ENCODE measurements around the gene AMHR2. TPM values are rescaled to one million over a fixed set of nuclear protein-coding genes. Genes with fewer than 3 reads are reported as not detected.
A peak's percentile ranks its signal among the peaks of the same experiment; 100 is the strongest.

AMHR2 gene
- total and polyA plus RNA-seq, 2 experiments from 2014 or later = 0.24 TPM; not detected in 1

DNA sequence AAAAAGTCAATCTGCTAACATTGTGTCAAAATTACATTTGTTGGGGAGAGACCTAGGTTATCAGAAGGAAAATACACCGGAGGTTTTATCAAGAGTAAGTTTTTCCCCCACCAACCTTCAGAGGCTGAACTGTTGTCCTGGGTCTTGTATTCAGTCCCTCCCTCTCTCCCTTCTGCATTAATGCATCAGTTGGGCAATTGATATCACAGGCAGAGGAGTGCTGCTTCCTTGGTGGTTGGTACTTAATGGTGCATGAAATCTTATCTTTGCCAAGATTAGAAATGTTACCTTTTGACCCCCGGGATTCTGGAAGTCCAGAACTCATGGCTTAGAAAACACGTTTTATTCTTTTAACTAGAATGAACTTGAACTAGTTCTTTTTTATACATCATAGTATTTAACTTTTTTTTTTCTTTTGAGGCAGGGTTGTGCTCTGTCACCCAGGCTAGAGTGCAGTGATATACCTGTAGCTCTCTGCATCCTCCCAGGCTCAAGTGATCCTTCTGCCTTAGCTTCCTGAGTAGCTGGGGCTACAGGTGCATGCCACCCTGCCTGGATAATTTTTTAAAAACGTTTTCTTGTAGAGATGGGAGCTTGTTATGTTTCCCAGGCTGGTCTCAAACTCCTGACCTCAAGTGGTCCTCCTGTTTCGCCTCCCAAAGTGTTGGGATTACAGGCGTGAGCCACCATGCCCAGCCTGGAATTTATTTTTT lies 33.2 kb downstream of the AMHR2 start:
- Histone ChIP-seq H3K27ac (ENCODE audit: low read depth) (no peak overlapping the region), H3F3A (replicated peaks; ENCODE audit: low read depth) (peaks cover 50% of the 10 kb centered on the region), H3K4me2 (no peak overlapping the region), H3K27me3 (ENCODE audit: insufficient read depth) (no peaks in the 10 kb centered on the region), H3K4me3 (no peak overlapping the region), H3K9me2 (ENCODE audit: insufficient read depth) (no peaks in the 10 kb centered on the region), H4K20me1 (replicated peaks; ENCODE audit: insufficient read depth) (peaks cover 86% of the 10 kb centered on the region), H3K79me2 (replicated peaks; ENCODE audit: insufficient read depth) (peaks cover 97% of the 10 kb centered on the region), H3K36me3 (ENCODE audit: insufficient read depth) (peaks cover 82% of the 10 kb centered on the region), H2AFZ (no peak overlapping the region), H3K4me1 (ENCODE audit: insufficient read depth) (peaks cover 9% of the 10 kb centered on the region; the same call in 1 of the 2 replicates)
- Mint-ChIP-seq H3K9me3 (no peaks in the 10 kb centered on the region), H3K27me3 (ENCODE audit: insufficient read depth, low read depth, poor library complexity) (peaks cover 18% of the 10 kb centered on the region), H3K4me3 (no peak overlapping the region), H3K27ac (no peak overlapping the region), H3K4me1 (peaks cover 45% of the 10 kb centered on the region), H3K36me3 (ENCODE audit: low read depth) (peaks cover 91% of the 10 kb centered on the region)
- TF ChIP-seq NANOG (IDR thresholded peaks at IDR 0.05; ENCODE audit: borderline replicate concordance) (no peak), ZNF331 (CRISPR knock-in tag; IDR thresholded peaks at IDR 0.05; ENCODE audit: low read depth) (no peak)
- DNase-seq (ENCODE audit: low spot score) (no peak), ATAC-seq (no peak)

DNA sequence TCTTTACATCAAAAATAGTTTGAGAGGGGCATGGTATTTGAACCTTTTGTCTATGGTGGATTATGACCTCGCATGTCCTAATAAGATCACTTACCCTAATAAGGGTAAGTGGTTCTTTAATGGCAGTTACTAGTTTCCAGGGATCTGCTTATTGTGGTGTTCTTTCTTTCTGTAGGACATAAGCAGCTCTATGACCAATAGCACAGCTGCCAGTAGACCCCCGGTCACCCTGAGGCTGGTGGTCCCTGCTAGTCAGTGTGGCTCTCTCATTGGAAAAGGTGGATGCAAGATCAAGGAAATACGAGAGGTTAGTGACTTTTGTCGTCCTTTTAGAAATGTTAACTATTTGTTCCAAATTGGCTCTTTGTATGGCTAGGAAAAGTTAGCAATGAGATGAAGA lies 35.4 kb downstream of the AMHR2 start:
- 0 out of 2 replicates have a peak overlapping the region, but pooled peaks have one; percentile 68 for H3K27ac ChIP-seq (ENCODE audit: low read depth)
- no peak overlapping the region for H3K4me2 ChIP-seq
- H4K20me1 ChIP-seq (replicated peaks; ENCODE audit: insufficient read depth) = peaks cover 92% of the 10 kb centered on the region
- Mint-ChIP-seq H3K4me3 (peak overlapping the region; percentile 46; the same call in 1 of the 3 replicates), H3K4me1 (peaks cover 53% of the 10 kb centered on the region), H3K27me3 (ENCODE audit: insufficient read depth, low read depth, poor library complexity) (peaks cover 9% of the 10 kb centered on the region), H3K9me3 (no peaks in the 10 kb centered on the region), H3K36me3 (ENCODE audit: low read depth) (peaks cover 99% of the 10 kb centered on the region), H3K27ac (no peak overlapping the region)
- peaks cover 99% of the 10 kb centered on the region for H3K79me2 ChIP-seq (replicated peaks; ENCODE audit: insufficient read depth)
- peaks cover 14% of the 10 kb centered on the region; the same call in 1 of the 2 replicates for H3K4me1 ChIP-seq (ENCODE audit: insufficient read depth)
- no peak overlapping the region for H2AFZ ChIP-seq
- ATAC-seq = no peak
- no peaks in the 10 kb centered on the region for H3K27me3 ChIP-seq (ENCODE audit: insufficient read depth)
- DNase-seq (ENCODE audit: low spot score) = no peak
- no peaks in the 10 kb centered on the region for H3K9me2 ChIP-seq (ENCODE audit: insufficient read depth)
- H3K4me3 ChIP-seq = no peak overlapping the region
- H3F3A ChIP-seq (replicated peaks; ENCODE audit: low read depth) = peaks cover 61% of the 10 kb centered on the region
- peaks cover 99% of the 10 kb centered on the region for H3K36me3 ChIP-seq (ENCODE audit: insufficient read depth)
- no peak for TF ChIP-seq POLR2AphosphoS5 (IDR thresholded peaks at IDR 0.05; ENCODE audit: low read depth)
- TF ChIP-seq, protein P1, sequence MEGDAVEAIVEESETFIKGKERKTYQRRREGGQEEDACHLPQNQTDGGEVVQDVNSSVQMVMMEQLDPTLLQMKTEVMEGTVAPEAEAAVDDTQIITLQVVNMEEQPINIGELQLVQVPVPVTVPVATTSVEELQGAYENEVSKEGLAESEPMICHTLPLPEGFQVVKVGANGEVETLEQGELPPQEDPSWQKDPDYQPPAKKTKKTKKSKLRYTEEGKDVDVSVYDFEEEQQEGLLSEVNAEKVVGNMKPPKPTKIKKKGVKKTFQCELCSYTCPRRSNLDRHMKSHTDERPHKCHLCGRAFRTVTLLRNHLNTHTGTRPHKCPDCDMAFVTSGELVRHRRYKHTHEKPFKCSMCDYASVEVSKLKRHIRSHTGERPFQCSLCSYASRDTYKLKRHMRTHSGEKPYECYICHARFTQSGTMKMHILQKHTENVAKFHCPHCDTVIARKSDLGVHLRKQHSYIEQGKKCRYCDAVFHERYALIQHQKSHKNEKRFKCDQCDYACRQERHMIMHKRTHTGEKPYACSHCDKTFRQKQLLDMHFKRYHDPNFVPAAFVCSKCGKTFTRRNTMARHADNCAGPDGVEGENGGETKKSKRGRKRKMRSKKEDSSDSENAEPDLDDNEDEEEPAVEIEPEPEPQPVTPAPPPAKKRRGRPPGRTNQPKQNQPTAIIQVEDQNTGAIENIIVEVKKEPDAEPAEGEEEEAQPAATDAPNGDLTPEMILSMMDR (conservative IDR thresholded peaks at IDR 0.05; ENCODE audit: low read depth in 2 of 2) = no peak
- no peak for TF ChIP-seq NANOG (IDR thresholded peaks at IDR 0.05; ENCODE audit: borderline replicate concordance)
- TF ChIP-seq, protein P2, sequence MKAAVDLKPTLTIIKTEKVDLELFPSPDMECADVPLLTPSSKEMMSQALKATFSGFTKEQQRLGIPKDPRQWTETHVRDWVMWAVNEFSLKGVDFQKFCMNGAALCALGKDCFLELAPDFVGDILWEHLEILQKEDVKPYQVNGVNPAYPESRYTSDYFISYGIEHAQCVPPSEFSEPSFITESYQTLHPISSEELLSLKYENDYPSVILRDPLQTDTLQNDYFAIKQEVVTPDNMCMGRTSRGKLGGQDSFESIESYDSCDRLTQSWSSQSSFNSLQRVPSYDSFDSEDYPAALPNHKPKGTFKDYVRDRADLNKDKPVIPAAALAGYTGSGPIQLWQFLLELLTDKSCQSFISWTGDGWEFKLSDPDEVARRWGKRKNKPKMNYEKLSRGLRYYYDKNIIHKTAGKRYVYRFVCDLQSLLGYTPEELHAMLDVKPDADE (IDR thresholded peaks at IDR 0.05) = no peak
- TF ChIP-seq, protein P3, sequence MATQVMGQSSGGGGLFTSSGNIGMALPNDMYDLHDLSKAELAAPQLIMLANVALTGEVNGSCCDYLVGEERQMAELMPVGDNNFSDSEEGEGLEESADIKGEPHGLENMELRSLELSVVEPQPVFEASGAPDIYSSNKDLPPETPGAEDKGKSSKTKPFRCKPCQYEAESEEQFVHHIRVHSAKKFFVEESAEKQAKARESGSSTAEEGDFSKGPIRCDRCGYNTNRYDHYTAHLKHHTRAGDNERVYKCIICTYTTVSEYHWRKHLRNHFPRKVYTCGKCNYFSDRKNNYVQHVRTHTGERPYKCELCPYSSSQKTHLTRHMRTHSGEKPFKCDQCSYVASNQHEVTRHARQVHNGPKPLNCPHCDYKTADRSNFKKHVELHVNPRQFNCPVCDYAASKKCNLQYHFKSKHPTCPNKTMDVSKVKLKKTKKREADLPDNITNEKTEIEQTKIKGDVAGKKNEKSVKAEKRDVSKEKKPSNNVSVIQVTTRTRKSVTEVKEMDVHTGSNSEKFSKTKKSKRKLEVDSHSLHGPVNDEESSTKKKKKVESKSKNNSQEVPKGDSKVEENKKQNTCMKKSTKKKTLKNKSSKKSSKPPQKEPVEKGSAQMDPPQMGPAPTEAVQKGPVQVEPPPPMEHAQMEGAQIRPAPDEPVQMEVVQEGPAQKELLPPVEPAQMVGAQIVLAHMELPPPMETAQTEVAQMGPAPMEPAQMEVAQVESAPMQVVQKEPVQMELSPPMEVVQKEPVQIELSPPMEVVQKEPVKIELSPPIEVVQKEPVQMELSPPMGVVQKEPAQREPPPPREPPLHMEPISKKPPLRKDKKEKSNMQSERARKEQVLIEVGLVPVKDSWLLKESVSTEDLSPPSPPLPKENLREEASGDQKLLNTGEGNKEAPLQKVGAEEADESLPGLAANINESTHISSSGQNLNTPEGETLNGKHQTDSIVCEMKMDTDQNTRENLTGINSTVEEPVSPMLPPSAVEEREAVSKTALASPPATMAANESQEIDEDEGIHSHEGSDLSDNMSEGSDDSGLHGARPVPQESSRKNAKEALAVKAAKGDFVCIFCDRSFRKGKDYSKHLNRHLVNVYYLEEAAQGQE (IDR thresholded peaks at IDR 0.05; ENCODE audit: unreplicated experiment) = no peak
- TF ChIP-seq CREB1 (CRISPR knock-in tag; IDR thresholded peaks at IDR 0.05; ENCODE audit: low read depth) = no peak
- TF ChIP-seq, protein P4, sequence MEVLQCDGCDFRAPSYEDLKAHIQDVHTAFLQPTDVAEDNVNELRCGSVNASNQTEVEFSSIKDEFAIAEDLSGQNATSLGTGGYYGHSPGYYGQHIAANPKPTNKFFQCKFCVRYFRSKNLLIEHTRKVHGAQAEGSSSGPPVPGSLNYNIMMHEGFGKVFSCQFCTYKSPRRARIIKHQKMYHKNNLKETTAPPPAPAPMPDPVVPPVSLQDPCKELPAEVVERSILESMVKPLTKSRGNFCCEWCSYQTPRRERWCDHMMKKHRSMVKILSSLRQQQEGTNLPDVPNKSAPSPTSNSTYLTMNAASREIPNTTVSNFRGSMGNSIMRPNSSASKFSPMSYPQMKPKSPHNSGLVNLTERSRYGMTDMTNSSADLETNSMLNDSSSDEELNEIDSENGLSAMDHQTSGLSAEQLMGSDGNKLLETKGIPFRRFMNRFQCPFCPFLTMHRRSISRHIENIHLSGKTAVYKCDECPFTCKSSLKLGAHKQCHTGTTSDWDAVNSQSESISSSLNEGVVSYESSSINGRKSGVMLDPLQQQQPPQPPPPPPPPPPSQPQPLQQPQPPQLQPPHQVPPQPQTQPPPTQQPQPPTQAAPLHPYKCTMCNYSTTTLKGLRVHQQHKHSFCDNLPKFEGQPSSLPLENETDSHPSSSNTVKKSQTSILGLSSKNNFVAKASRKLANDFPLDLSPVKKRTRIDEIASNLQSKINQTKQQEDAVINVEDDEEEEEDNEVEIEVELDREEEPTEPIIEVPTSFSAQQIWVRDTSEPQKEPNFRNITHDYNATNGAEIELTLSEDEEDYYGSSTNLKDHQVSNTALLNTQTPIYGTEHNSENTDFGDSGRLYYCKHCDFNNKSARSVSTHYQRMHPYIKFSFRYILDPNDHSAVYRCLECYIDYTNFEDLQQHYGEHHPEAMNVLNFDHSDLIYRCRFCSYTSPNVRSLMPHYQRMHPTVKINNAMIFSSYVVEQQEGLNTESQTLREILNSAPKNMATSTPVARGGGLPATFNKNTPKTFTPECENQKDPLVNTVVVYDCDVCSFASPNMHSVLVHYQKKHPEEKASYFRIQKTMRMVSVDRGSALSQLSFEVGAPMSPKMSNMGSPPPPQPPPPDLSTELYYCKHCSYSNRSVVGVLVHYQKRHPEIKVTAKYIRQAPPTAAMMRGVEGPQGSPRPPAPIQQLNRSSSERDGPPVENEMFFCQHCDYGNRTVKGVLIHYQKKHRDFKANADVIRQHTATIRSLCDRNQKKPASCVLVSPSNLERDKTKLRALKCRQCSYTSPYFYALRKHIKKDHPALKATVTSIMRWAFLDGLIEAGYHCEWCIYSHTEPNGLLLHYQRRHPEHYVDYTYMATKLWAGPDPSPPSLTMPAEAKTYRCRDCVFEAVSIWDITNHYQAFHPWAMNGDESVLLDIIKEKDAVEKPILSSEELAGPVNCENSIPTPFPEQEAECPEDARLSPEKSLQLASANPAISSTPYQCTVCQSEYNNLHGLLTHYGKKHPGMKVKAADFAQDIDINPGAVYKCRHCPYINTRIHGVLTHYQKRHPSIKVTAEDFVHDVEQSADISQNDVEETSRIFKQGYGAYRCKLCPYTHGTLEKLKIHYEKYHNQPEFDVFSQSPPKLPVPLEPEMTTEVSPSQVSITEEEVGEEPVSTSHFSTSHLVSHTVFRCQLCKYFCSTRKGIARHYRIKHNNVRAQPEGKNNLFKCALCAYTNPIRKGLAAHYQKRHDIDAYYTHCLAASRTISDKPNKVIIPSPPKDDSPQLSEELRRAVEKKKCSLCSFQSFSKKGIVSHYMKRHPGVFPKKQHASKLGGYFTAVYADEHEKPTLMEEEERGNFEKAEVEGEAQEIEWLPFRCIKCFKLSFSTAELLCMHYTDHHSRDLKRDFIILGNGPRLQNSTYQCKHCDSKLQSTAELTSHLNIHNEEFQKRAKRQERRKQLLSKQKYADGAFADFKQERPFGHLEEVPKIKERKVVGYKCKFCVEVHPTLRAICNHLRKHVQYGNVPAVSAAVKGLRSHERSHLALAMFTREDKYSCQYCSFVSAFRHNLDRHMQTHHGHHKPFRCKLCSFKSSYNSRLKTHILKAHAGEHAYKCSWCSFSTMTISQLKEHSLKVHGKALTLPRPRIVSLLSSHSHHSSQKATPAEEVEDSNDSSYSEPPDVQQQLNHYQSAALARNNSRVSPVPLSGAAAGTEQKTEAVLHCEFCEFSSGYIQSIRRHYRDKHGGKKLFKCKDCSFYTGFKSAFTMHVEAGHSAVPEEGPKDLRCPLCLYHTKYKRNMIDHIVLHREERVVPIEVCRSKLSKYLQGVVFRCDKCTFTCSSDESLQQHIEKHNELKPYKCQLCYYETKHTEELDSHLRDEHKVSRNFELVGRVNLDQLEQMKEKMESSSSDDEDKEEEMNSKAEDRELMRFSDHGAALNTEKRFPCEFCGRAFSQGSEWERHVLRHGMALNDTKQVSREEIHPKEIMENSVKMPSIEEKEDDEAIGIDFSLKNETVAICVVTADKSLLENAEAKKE (CRISPR knock-in tag; IDR thresholded peaks at IDR 0.05) = no peak
